ENCODE measurements around the gene APOBEC3B. TPM values are rescaled to one million over a fixed set of nuclear protein-coding genes. Genes with fewer than 3 reads are reported as not detected.

The APOBEC3B gene
- total RNA-seq = not detected

GRCh38 chr22:38981992-38982927, at the start of gene APOBEC3B:
APOBEC3B (plus strand) TSS chr22:38982347; CDS start chr22:38982454, 107 bp downstream.

GRCh38 chr22:38957046-38957770, 24.9 kb upstream of the APOBEC3B start, which contains the start of gene APOBEC3A:
APOBEC3A (plus strand) TSS chr22:38957609; CDS start chr22:38957692, 83 bp downstream.

GRCh38 chr22:39013942-39014722, 32.0 kb downstream of the APOBEC3B start, which contains the start of gene APOBEC3C:
APOBEC3C (plus strand) TSS chr22:39014257; CDS start chr22:39014363, 106 bp downstream.

GRCh38 chr22:39040538-39041296, 58.6 kb downstream of the APOBEC3B start, which contains the start of gene APOBEC3F:
APOBEC3F (plus strand) TSS chr22:39040864; CDS start chr22:39040961, 97 bp downstream.

Other genes with a start within 250 kb of the APOBEC3B start
- 128 TPM for gene SUN2, start 226.3 kb upstream of the APOBEC3B start, total RNA-seq
- gene DNAL4, start 188.2 kb upstream of the APOBEC3B start, total RNA-seq = 17.5 TPM
- 24.4 TPM for gene NPTXR, start 138.3 kb upstream of the APOBEC3B start, total RNA-seq
- gene CBX6, start 110.1 kb upstream of the APOBEC3B start, total RNA-seq = 37.9 TPM
- not detected for gene APOBEC3A, start 24.7 kb upstream of the APOBEC3B start, total RNA-seq
- gene APOBEC3C, start 31.9 kb downstream of the APOBEC3B start, total RNA-seq = 0.31 TPM
- gene APOBEC3D, start 38.8 kb downstream of the APOBEC3B start, total RNA-seq = not detected
- gene APOBEC3F, start 58.5 kb downstream of the APOBEC3B start, total RNA-seq = not detected
- gene APOBEC3G, start 94.9 kb downstream of the APOBEC3B start, total RNA-seq = 1.6 TPM
- not detected for gene APOBEC3H, start 114.9 kb downstream of the APOBEC3B start, total RNA-seq
- 12.5 TPM for gene CBX7, start 170.3 kb downstream of the APOBEC3B start, total RNA-seq

All from parietal lobe (tissue), 1 donor.